Measurements from ENCODE around the gene VPS72. TPM values are rescaled to one million over a fixed set of nuclear protein-coding genes. Genes with fewer than 3 reads are reported as not detected.

VPS72 gene
- total RNA-seq, 1 donor from 2014 or later, result 83.5 TPM

- peak; percentile 23 for DNase-seq (ENCODE audit: low spot score)
- Mint-ChIP-seq H3K4me3 (ENCODE audit: unreplicated experiment) (peak overlapping the region; percentile 99), H3K27ac (ENCODE audit: unreplicated experiment) (peak overlapping the region; percentile 97), H3K9me3 (ENCODE audit: unreplicated experiment) (no peaks in the 10 kb centered on the region), H3K27me3 (ENCODE audit: unreplicated experiment) (peaks cover 4% of the 10 kb centered on the region), H3K4me1 (ENCODE audit: unreplicated experiment) (peaks cover 26% of the 10 kb centered on the region), H3K36me3 (ENCODE audit: low read depth, unreplicated experiment) (peaks cover 22% of the 10 kb centered on the region)
- TF ChIP-seq CTCF (IDR thresholded peaks at IDR 0.05; ENCODE audit: unreplicated experiment), result no peak
These were observed 23.5 kb downstream of the VPS72 start for GRCh38 chr1:151166505-151166956.

GRCh38 chr1:151165738-151166504, 24.1 kb downstream of the VPS72 start, which contains the start of the genes LYSMD1 and SCNM1:
LYSMD1 (minus strand) TSS chr1:151165902; CDS start chr1:151165258, 644 bp downstream.
SCNM1 (plus strand) TSS chr1:151166144; CDS start chr1:151166153, 9 bp downstream.
- Mint-ChIP-seq H3K4me3 (ENCODE audit: unreplicated experiment) (peak within 1 kb of the TSS; percentile 99), H3K36me3 (ENCODE audit: low read depth, unreplicated experiment) (peaks cover 24% of the 10 kb centered on the region), H3K27ac (ENCODE audit: unreplicated experiment) (peak within 1 kb of the TSS; percentile 97), H3K9me3 (ENCODE audit: unreplicated experiment) (no peaks in the 10 kb centered on the region), H3K4me1 (ENCODE audit: unreplicated experiment) (peaks cover 26% of the 10 kb centered on the region), H3K27me3 (ENCODE audit: unreplicated experiment) (peaks cover 4% of the 10 kb centered on the region)
- peak; percentile 88 for DNase-seq (ENCODE audit: low spot score)
- TF ChIP-seq CTCF (IDR thresholded peaks at IDR 0.05; ENCODE audit: unreplicated experiment), result no peak

GRCh38 chr1:151165281-151165737, 24.7 kb downstream of the VPS72 start:
- H3K4me3 Mint-ChIP-seq (ENCODE audit: unreplicated experiment), result peak overlapping the region; percentile 99

GRCh38 chr1:151164732-151165280, 25.2 kb downstream of the VPS72 start:
- Mint-ChIP-seq H3K36me3 (ENCODE audit: low read depth, unreplicated experiment) (peaks cover 19% of the 10 kb centered on the region), H3K27me3 (ENCODE audit: unreplicated experiment) (peaks cover 4% of the 10 kb centered on the region), H3K27ac (ENCODE audit: unreplicated experiment) (peak overlapping the region; percentile 74), H3K4me3 (ENCODE audit: unreplicated experiment) (peak overlapping the region; percentile 99), H3K4me1 (ENCODE audit: unreplicated experiment) (peaks cover 26% of the 10 kb centered on the region), H3K9me3 (ENCODE audit: unreplicated experiment) (no peaks in the 10 kb centered on the region)
- no peak for DNase-seq (ENCODE audit: low spot score)
- no peak for TF ChIP-seq CTCF (IDR thresholded peaks at IDR 0.05; ENCODE audit: unreplicated experiment)

More at GRCh38 chr1:151165281-151165737, 24.7 kb downstream of the VPS72 start:
- peak overlapping the region; percentile 97 for H3K27ac Mint-ChIP-seq (ENCODE audit: unreplicated experiment)
- peaks cover 26% of the 10 kb centered on the region for H3K4me1 Mint-ChIP-seq (ENCODE audit: unreplicated experiment)
- peaks cover 4% of the 10 kb centered on the region for H3K27me3 Mint-ChIP-seq (ENCODE audit: unreplicated experiment)
- peaks cover 23% of the 10 kb centered on the region for H3K36me3 Mint-ChIP-seq (ENCODE audit: low read depth, unreplicated experiment)
- H3K9me3 Mint-ChIP-seq (ENCODE audit: unreplicated experiment), result no peaks in the 10 kb centered on the region
- DNase-seq (ENCODE audit: low spot score), result peak; percentile 17
- no peak for TF ChIP-seq CTCF (IDR thresholded peaks at IDR 0.05; ENCODE audit: unreplicated experiment)

Data from endothelial cell (in vitro differentiated cells).